DMS153 treated with DMSO at 0.1 percent for 48 hours (cell line): Measurements from ENCODE around the gene PARP6.
"Not testable (repeated sequence)": the region's sequence is repeated elsewhere in the genome, so short reads cannot be mapped to it uniquely, and the experiment has no call there.

Source experiments
- DNase-seq: peaks from one replicate; lab custom pipeline; 2025; ENCODE audit not compliant: unreplicated experiment; lab: John Stamatoyannopoulos, UW

PARP6 gene

GRCh38 chr15:72280751-72281150, 8.4 kb upstream of the PARP6 start:
- no peak for DNase-seq

- DNase-seq: no peak
Observed at GRCh38 chr15:72278737-72279136, 6.4 kb upstream of the PARP6 start.

- no peak for DNase-seq
Observed at GRCh38 chr15:72276326-72276700, 4.0 kb upstream of the PARP6 start.

GRCh38 chr15:72275635-72276325, 3.4 kb upstream of the PARP6 start:
- DNase-seq: not testable (repeated sequence)

GRCh38 chr15:72272997-72273352, 621 bp upstream of the PARP6 start:
- no peak for DNase-seq

GRCh38 chr15:72271895-72272212, 500 bp downstream of the PARP6 start:
- no peak for DNase-seq

GRCh38 chr15:72271221-72271620, 1.1 kb downstream of the PARP6 start:
- DNase-seq: no peak

GRCh38 chr15:72269739-72270138, 2.6 kb downstream of the PARP6 start:
- DNase-seq: no peak

- DNase-seq: no peak
Observed at GRCh38 chr15:72265031-72265430, 7.3 kb downstream of the PARP6 start.

- DNase-seq: no peak
Observed at GRCh38 chr15:72252663-72253299, 19.6 kb downstream of the PARP6 start.

GRCh38 chr15:72249142-72249810, 23.1 kb downstream of the PARP6 start:
- DNase-seq: no peak

- no peak for DNase-seq
Observed at GRCh38 chr15:72248514-72248913, 23.8 kb downstream of the PARP6 start.

- DNase-seq: no peak
Observed at GRCh38 chr15:72242775-72243370, 29.5 kb downstream of the PARP6 start.

GRCh38 chr15:72239652-72240051, 32.7 kb downstream of the PARP6 start:
- DNase-seq: no peak

- no peak for DNase-seq
Observed at GRCh38 chr15:72238586-72238985, 33.8 kb downstream of the PARP6 start.

- DNase-seq: no peak
Observed at GRCh38 chr15:72237853-72238224, 34.5 kb downstream of the PARP6 start.

- DNase-seq: no peak
Observed at GRCh38 chr15:72237029-72237852, 35.1 kb downstream of the PARP6 start.

- DNase-seq: no peak
Observed at GRCh38 chr15:72236381-72237003, 35.9 kb downstream of the PARP6 start.

- no peak for DNase-seq
Observed at GRCh38 chr15:72235298-72235697, 37.1 kb downstream of the PARP6 start.

- no peak for DNase-seq
Observed at GRCh38 chr15:72233769-72234168, 38.6 kb downstream of the PARP6 start.
